HG03520 (cell line): Measurements from ENCODE around the gene GRID1.

ENCODE experiments used
- ATAC-seq: cut with Tn5 transposase; IDR thresholded peaks from one replicate; pipeline ENCODE4 v1.9.1; 2021; ENCODE audit warnings: mild to moderate bottlenecking, moderate library complexity; ENCODE audit not compliant: unreplicated experiment

The GRID1 gene

DNA sequence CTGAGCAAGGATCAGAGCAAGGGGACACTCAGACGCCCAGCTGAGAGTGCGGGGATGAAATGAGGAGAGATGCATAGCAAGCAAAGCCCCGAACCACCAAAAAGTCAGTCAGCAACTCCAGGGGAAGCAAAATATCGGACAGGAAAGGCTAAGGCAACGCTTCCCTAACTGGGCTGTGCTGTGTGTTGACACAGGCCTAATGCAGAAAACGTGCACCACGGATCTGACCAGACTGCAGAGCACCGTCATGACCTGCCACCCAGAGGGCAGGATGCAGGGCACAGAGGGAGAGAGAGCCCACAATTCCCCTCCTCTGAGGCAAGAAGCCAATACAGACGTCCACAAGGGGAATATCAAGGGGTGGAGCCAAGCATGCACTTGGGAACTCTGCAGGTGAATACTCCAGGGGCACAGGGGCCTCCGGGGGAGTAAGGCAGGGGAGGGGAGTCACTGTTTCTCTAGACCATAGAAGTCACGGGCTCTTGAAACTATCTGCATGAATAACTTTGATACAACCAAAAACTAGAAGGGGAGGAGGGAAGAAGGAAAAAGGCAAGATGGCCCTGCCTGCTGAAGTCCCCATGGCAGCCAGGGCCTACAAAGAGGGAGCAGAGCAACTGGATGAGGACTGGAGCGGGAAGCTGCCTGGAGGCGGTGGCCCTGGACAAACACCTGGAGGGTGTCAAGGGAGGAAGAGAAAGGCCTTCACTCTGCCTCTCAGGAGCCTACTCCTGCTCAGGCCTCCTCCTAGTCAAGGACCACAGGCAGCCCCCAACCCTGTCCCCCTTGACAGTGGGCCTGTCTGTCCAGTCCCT is 26.2 kb downstream of the GRID1 start:
- no peak for ATAC-seq

DNA sequence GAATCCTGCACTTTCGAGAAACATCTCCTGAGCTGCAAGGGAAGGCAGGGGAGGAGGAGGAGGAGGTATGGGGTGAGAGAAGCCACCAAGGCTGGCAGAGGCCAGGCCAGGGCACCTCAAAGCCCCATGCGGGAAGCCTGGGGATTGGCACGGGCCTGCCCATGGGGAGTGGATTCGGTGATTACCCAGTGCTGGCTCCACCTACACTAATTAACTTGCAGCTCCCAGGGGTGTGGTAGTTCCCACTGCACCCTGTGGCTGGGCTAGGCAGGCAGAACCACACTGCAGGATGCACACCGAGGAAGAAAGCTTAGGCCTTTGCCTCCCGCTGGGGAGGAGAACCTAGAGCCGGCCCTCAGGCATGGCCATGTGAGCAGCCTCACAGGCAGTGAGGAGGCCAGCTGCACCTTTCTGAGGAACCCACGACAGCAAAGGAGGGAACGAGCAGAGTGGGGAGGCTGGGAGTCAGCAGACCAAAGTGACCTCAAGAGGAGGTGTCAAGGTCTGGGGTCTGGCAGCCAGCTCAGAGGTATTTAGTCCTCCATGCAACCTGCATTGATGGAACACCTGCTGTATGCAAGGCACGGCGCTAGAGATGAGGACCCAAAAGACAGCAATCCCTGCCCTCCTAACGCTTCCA is 27.2 kb downstream of the GRID1 start:
- no peak for ATAC-seq

DNA sequence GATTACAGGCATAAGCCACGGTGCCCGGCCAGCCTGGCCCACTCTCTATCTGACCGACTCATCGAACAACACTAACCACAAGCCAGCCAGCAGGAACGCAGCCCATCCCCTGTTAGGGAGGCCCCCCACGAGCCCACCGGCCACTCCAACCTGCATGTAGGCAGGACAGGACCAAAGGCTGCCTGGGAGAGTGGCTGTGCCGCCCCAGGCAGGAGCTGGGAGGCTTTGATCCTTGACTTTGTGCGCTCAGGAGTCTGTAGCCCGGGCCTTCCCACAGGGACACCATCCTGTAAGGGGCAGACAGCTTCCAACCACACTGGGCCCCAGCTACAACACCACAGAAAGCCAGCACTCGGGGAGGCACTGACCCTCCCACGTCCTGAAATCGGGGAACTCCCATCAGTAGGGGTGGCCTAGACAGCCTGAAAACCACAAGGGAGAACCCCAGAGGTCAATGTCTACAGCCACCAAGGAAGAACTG is 29.4 kb downstream of the GRID1 start:
- ATAC-seq = peak; percentile 72

DNA sequence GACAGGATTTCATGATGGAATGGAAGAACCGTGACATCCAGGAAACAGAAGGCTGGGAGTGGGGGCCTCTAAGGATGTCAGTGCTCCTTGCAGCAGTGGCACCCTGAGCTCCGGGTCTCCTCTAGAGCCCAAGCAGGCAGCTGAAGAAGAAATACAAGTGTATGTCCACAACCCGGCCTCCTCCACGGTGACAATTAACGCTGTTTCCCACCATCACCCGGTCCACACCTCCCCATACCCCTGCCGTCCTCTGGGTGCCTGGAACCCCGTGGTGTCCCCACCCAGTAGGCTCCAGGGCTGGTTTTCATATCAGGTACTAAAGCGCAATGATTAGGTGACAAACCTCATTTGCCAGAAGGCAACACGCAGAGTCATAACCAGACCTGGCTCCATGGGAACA is 30.3 kb downstream of the GRID1 start:
- ATAC-seq = no peak

DNA sequence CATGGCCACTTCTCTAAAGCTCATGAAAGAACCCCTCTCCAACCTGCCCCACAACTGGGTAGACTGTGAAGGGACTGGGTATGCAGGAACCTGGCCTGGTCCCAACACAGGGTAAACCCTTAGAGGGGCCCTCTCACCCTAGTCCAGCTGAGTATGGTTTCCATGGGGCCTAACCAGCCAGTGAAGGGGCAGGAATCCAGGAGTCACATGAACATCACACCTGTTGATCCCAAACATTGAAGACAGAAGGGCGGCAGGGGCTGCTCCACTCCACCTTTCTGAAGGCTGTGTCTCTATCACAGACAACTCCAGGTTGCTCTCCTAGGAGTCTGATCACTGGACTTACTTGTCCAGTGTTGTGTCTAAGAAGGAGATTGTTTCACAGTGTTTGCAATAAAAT is 30.8 kb downstream of the GRID1 start:
- ATAC-seq = no peak

DNA sequence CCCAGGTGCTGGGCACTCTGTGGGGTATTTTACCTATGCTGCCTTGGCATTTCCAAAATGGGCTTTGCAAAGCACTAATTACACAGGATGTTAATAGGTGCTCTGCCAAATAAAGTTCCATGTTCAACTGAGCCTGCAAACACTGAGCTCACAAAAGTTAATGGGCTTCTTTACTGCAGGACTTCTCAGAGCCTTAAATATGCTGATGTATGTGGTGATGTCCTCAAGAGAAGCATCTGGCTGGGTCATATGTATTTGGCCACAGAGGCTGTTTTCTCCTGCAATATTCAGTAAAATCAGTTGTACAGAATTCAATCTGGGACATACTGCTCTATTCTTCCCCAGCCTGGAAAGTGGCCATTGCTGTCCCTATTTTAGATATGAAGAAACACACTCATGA is 31.3 kb downstream of the GRID1 start:
- ATAC-seq = no peak

DNA sequence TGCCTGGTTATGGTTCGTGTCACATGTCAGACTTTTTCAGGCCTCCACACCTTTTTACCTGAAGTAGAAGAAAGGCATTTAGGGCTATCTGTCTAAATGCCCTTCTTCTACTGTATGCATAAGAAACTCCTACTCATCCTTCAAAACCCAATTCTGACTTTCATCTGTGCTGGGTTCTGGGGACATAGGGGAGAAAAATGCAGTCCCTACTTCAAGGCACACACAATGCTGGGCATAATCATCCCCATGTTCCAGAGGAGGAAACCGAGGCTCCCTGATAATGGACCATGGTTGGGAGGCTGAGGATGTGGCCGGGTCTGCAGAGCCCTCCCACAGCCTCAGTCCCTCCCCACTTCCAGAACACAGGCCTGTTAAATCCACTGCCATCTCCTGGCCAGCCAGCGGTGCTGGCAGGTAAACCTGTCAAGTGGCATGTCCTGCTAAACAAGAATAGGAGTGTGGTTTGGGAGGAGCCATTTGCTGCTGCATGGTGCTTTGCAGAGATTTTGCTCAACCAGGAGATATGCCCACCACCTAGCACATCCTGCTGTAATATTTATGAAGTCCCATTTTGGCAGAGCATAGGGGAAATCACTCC is 32.0 kb downstream of the GRID1 start:
- no peak for ATAC-seq

DNA sequence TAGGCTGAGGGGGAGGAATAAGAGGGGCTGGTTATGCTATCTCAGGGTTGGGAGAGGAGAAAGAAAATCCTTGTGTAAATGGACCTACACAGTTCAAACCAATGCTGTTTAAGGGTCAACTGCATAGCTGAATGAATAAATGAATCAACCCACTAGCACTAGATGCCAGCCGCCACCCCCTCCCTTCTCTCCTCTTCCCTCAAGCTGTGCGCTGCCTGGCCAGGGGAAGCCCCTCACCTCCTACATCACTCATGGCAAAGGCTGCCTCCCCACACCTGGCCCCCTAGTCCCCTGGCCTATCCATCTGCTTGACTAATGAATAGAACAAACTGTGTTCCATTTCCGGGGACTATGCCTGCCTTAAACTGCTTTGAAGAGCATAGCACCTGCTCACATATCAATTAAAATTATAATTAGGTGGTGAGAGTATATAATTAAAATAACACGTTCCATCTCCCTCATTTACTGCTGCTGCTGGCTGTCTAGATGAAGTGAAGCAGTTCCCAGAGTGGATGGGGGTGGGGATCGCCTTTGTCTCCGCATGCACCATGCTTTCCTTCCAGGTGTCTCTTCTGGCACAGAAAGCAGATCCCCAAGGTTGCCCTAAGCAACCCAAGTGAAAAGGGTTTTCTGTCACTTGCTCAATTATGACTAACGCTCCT is 32.6 kb downstream of the GRID1 start:
- no peak for ATAC-seq

DNA sequence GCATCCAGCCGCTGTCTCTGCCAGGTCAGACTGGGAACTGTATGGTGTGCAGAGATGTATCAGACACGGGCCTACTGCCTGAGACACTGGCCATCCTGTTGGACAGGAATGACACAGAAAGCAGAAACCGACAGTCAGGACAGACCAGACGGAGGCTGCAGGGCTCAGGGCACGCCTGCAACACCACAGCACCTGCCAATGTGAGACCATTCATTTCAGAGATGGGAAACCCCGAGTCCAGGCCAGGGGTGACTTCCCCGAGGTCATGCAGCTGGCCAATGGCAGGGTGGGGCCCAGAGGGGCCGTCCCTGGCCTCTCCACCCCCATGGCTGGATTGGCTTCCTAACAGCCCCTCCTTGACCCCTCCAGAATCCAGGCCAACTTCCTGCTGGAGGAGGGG is 34.7 kb downstream of the GRID1 start:
- ATAC-seq = no peak

DNA sequence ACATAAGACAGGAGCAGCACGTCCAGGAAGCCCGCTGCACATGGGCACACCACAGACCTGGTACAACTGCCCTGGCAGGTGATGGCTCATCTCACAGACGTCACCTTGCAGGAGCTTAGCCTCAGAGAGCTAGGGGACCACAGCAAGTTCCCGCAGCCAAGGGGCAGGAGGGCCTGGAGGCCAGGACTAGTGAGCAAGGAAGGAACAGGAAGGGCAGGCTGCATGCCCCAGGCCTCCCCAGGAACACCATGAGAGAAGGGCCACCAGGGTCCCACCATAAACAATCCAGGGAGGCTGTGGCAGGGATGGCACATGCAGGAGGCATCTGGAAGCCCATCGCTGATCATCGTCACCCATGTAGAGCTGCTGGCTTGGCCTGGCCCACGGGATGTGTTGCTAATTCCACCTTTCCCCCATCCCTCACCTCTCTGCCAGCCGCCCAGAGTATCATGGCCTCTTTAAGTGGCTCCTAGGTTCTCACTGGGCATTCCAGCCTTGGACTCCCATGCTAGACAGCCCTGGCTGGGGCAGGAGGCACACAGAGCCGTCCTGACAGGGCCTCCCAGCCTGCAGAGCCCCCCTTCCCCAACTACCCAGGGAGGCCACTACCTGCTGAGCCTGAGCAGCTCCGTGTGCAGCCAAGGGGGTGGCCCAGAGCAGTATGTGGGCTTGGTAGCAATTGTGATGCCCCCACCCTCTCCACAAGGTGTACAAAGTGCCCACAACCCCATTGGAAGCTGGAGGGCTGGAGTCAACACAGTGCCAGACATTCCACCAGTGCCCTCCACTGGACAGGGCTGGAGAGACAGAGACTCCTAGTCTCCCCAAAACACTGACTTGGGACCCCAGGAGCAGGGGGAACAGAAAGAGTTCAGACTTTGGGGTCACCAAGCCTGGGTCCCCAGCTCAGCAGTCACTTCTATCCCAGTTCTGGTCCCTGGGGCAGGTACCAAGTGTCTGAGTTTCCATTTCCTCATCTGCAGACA is 35.5 kb downstream of the GRID1 start:
- ATAC-seq = no peak

DNA sequence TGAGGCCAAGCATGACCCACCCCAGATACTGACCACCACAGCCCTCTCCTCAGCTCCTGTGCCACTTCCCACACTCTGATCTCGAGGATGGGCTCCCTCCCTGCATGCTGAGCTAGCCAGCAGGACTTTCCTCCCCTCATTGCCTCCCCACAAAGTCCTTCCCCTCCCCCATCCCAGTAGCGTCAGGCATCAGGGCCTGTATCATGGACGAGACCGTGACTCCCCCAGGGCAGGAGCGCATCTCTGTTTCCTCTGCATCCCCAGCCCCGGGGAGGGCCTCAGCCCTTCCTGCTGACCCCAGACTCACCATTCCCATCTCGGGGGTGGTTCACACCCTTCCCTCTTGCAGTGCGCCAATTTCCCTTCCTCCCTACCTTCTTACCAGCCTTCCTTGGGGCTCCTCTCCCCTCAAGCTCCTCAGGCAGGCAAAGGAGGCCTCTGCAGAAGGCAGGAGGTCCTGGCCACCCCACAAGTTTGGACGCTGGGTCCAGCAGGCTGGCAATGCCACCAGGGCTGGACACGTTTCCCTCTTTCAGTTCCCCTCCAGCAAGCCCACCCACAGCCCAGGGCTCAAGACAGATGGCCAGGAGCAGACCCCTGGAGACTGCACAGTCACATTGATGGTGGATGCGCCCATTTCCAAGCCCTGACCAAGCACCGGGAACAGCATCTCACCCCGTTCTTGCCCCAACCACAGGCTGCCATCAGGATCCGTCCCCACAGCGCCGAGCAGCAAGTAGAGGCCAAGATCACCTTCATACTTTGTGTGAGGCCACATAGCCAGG is 36.5 kb downstream of the GRID1 start:
- no peak for ATAC-seq

DNA sequence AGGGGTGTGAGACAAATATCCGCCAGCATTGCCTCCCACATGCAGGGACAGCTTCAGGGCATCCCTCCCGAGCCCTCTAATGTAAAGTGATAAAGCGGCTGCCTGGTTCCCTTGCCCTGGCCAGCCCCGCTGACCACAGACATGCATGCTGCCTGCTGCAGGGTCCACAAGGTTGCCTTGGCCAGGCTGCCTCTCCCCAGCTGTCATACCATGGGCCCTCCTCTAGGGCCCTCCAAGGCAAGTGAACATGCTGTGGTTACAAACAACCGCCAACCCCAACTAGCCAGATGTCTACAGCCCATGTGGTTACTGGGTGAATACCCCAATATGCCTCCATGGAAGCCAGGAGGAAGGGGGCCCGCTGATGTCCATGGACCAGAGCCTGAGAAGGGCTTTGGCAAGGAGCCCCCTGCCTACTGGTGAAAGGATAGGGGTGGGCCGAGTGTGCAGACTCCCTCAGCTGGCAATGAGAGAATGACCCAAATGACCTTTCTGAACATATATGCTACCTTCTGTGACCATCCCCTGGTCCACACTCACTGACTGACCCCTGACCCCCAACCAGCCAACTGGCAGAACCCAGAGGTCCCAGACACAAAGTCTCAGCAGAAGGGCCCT is 37.4 kb downstream of the GRID1 start:
- no peak for ATAC-seq

DNA sequence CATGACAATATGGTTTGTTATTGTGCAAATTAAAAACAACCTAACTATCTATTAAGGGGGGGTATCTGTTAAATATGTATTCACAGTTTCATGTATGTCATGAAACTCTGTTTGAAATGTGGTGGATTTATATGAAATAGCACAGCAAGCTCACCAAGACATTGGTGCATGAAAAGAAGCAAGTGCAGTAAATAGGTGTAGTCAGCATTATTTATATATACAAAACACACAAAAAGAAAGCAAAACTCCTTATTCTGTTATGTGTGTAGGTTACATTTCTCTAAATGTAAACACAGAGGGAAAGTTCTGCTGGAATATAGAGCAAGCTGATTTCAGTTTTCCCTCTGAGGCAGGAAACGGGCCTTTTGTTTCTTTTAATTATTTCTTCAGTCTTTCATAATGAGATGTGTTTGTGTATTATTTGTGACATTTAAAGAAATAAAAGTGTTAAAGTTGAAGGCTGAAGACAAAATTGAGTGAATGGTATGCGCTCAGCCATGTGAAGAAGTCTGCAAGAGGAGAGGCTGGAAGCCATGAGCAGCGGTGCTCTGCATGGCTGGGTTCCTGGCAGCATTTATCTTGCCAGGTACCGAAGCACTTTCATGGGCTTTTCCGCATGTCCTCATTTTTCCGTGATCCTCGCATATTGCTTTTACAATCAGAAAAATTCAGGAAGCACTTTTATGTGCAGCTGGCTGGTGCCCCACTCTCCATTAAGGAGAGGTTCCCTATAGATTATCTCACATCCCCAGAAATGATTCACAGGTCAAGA is 38.5 kb downstream of the GRID1 start:
- ATAC-seq = no peak

DNA sequence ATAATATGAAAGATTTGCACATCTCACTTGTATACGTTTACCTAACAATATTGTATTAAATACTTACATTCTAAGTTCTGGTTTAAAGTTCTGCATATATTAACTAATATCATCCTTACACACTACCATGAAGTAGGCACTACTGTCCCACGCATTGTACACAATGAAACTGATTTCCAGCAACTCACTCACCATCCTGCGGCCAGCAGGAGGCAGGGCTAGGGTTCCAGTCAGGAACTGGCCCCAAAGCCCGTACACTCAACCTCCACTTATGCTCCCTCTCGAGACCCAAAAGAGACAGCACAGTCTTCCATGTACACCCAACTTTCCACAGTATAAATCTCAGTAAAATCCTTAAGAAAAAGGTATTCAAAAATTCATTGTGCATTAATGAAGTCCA is 41.4 kb downstream of the GRID1 start:
- no peak for ATAC-seq

DNA sequence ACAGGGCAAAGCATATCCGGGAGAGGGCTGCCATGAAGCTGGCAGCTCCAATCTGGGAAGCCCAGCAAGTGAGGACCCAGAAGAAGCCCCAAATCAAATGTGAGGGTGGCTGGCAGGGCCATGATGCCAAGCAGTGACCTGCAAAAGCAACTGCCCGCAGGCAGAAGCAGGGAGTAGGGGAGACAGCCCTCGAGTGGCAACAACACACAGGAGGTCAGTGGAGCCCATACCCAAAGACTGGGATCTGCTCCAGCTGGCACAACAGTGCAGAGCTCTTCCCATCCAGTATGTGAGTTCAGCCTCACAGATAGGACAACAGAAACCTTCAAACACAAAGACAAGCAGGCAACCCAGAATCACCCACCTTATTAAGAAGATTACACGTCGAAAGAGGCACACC is 45.0 kb downstream of the GRID1 start:
- no peak for ATAC-seq

DNA sequence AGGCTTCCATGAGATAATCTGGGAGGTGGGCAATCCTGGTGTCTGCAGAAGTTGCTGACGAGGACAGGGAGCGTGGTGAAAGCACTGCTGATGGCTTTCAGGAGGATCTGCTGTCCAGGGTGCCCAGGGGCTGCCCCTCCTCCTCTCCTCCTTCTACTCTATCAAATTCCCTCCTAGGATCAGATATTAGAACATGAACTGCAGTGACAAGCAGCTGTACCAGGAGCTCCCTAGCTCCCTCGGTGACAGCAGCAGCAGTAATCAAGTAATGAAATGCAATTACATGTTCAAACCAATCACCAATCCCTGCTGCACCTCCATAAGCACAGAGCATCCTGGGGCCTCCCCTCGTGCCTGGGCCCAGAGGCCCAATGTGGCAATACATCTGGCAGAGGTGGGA is 46.9 kb downstream of the GRID1 start:
- ATAC-seq = no peak

DNA sequence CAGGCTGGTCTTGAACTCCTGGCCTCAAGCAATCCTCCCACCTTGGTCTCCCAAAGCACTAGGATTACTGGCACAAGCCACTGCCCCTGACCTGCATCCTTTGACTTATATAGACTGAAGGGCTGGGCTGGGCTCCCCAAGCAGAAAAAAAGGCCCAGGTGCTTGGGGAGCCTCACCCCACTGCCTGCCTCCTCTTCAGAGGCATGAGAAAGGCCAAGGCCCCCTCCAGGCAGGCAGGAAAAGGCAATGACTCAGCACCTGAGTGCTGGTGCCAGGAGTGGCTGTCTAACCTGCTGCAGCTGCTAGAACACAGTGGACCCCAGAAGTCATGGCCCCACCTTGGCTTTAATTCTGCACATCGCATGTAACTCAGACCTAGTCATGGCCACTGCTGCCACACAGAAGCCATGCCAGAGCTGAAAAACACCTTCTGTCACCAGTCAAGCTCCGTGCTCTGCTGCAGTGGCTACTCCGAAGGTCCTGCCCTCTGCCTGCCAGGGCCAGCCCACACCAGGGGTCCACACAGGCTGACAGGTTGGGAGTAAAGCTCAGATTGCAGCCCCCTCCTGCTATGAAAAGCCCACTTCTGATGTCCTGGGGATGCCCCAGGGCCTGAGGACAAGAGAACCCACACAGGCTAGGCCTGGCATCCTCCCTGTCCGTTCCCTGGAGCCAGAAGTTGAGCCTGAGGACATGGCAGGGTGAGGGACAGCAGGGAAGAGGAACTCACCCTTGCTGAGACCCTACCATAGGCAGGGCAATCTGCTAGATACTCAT is 48.5 kb downstream of the GRID1 start:
- no peak for ATAC-seq

DNA sequence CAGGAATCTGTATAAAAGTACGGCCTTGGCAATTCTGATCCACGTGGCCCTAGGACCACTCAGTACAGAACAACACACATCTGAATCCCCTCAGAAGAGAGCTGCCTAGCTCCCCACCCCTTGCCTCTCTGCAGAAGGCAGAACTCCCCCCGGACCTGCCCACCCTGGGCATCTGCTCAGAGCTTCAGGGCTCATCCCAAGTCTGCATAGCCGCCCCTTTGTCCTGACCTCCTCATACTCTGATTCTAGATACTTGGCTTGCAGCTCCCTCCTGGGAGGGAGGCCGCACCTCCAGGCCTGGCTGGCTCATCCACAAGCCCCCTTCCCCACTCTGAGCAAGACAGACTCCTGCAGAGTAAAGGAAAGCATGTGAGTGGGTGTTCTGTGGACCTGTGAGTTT is 49.6 kb downstream of the GRID1 start:
- ATAC-seq = no peak
